SK-MEL-5 (cell line): ENCODE measurements around the gene PABPN1L. TPM values are rescaled to one million over a fixed set of nuclear protein-coding genes. Genes with fewer than 3 reads are reported as not detected.

ENCODE experiments used
- DNase-seq: peaks from one replicate; pipeline ENCODE4 v3.0.0-alpha.2; 2016; ENCODE audit warnings: low read depth, low spot score
- in situ Hi-C: cut with HindIII; loops from 2 replicates; pipeline ENCODE4 v1.10.0; 2016; ENCODE audit warnings: low sequenced_read_pairs, high pct_unique_total_duplicates, low pct_unique_long_range_greater_than_20kb
- total RNA-seq: library from RNA; depleted of rRNA; stranded (reverse); fragments of >200 nt; shearing (Covaris generic); gene quantifications from 2 replicates; pipeline ENCODE4 v1.2.3, GENCODE V29; 2014; rRNA removed

Gene PABPN1L
- total RNA-seq, 1 experiment from 2014 or later, result not detected

DNA sequence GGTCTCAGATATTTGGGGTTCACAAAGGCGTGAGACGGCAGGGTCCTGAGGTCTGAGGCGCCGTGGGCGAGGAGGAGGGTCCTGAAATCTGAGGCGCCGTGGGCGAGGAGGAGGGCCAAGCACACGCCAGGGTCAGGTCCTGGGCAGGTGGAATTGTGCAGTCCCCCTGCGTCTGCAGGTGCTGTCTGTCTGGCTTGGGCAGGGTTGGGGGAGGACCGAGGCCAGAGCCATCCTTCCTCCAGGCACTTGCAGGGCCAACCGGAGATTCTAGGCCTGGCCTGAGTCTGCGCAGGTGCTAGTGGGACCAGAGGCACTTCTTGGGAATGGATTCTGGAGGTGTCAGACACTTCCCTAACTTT lies 52.3 kb downstream of the PABPN1L start:
- no peak for DNase-seq
- in situ Hi-C loops, result no loop called here

Other genes starting within 250 kb of the PABPN1L start
- not detected in 2 replicates for gene IL17C, start 228.1 kb downstream of the PABPN1L start, total RNA-seq
- gene CYBA, start 215.6 kb downstream of the PABPN1L start, total RNA-seq, result 34.2 and 41.9 TPM in 2 replicates
- 11.6 and 13.0 TPM in 2 replicates for gene MVD, start 203.6 kb downstream of the PABPN1L start, total RNA-seq
- not detected in 2 replicates for gene SNAI3, start 180.2 kb downstream of the PABPN1L start, total RNA-seq
- gene RNF166, start 160.3 kb downstream of the PABPN1L start, total RNA-seq, result 9.6 TPM in 2 replicates
- 15.1 and 15.5 TPM in 2 replicates for gene CTU2, start 160.2 kb downstream of the PABPN1L start, total RNA-seq
- gene PIEZO1, start 81.4 kb downstream of the PABPN1L start, total RNA-seq, result 44.1 and 48.7 TPM in 2 replicates
- gene CDT1, start 62.9 kb downstream of the PABPN1L start, total RNA-seq, result 13.8 and 17.4 TPM in 2 replicates
- gene APRT, start 54.7 kb downstream of the PABPN1L start, total RNA-seq, result 209 and 226 TPM in 2 replicates
- gene GALNS, start 9.7 kb downstream of the PABPN1L start, total RNA-seq, result 15.2 and 15.4 TPM in 2 replicates
- 79.3 and 86.0 TPM in 2 replicates for gene TRAPPC2L, start 9.5 kb downstream of the PABPN1L start, total RNA-seq
- gene CBFA2T3, start 110.5 kb upstream of the PABPN1L start, total RNA-seq, result not detected in 2 replicates
- 20.6 and 24.8 TPM in 2 replicates for gene ACSF3, start 227.2 kb upstream of the PABPN1L start, total RNA-seq